Tibial nerve (tissue), 4 donors: Measurements from ENCODE around the gene CFAP57. TPM values are rescaled to one million over a fixed set of nuclear protein-coding genes. Genes with fewer than 3 reads are reported as not detected.

ENCODE experiments used
- DNase-seq, 2 donors: peaks; one replicate each; pipeline ENCODE4 v3.0.0-alpha.2; 2019; ENCODE audit warnings: low spot score in 2 of 2
- H3K27ac ChIP-seq, 4 donors: fragments of 200-600 bp; sonication (generic) in 3 of 4; one replicate each; pipeline ENCODE4 v1.5.1; 2017 to 2019; ENCODE audit warnings: mild to moderate bottlenecking in 1 of 4
- H3K27me3 ChIP-seq, 2 donors: fragments of 200-600 bp; sonication (generic) in 1 of 2; one replicate each; pipeline versions ENCODE4 v1.5.1 to v1.6.0; 2017 to 2019
- H3K36me3 ChIP-seq, 3 donors: fragments of 200-600 bp; sonication (generic); one replicate each; pipeline ENCODE4 v1.5.1; 2018 to 2019
- H3K4me1 ChIP-seq, 4 donors: fragments of 200-600 bp; sonication (generic) in 3 of 4; one replicate each; pipeline ENCODE4 v1.5.1; 2017 to 2019
- H3K4me3 ChIP-seq, 4 donors: fragments of 200-600 bp; sonication (generic) in 3 of 4; one replicate each; pipeline ENCODE4 v1.5.1; 2017 to 2019; ENCODE audit warnings: mild to moderate bottlenecking in 1 of 4, moderate library complexity in 1 of 4
- H3K9me3 ChIP-seq, 4 donors: fragments of 200-600 bp; sonication (generic) in 3 of 4; one replicate each; pipeline ENCODE4 v1.5.1; 2017 to 2019
- CTCF ChIP-seq, 5 experiments: fragments of 200-600 bp in 3 of 5; fragments of 450-650 bp in 2 of 5; sonication (generic) in 3 of 5; IDR thresholded peaks; one replicate each; pipeline ENCODE4 v1.5.1; 2016 to 2019; ENCODE audit warnings: antibody characterized with exemption in 5 of 5, mild to moderate bottlenecking in 3 of 5, moderate library complexity in 2 of 5
- EP300 ChIP-seq, 2 donors: sonication (generic); formaldehyde crosslinking; IDR thresholded peaks; one replicate each; pipeline ENCODE4 v1.6.1; 2017; ENCODE audit warnings: antibody characterized with exemption in 2 of 2, mild to moderate bottlenecking in 1 of 2
- POLR2A ChIP-seq, 2 donors: fragments of 450-650 bp; IDR thresholded peaks; one replicate each; pipeline ENCODE4 v1.6.1; 2017; ENCODE audit warnings: antibody characterized with exemption in 2 of 2, mild to moderate bottlenecking in 2 of 2, moderate library complexity in 2 of 2
- WGBS, 2 donors: methylation state at CpG; one replicate each; pipeline ENCODE4 v1.1.5; 2018; 5-methylcytosine and 5-hydroxymethylcytosine counted together
- total RNA-seq, 4 donors: library from RNA; depleted of rRNA; stranded (reverse); fragments of >200 nt; gene quantifications; one replicate each; pipeline ENCODE4 v1.1.0, GENCODE V29; 2016

The CFAP57 gene
- under 1 TPM in 3 of 4 donors, not detected in 1; 0.21 to 0.30 (median 0.22) TPM for total RNA-seq

- peak; percentile 79 to 90 for DNase-seq
- TF ChIP-seq POLR2A (IDR thresholded peaks at IDR 0.05) (no peak), EP300 (IDR thresholded peaks at IDR 0.05) (peak in 1 of 2 donors; percentile 54), CTCF (IDR thresholded peaks at IDR 0.05) (peak in 1 of 5 experiments; percentile 15)
- H3K9me3 ChIP-seq, result no peaks in the 10 kb centered on the region
- H3K27ac ChIP-seq, result peak within 1 kb of the TSS in 3 of 4 donors; percentile 46 to 74 (median 61)
- H3K27me3 ChIP-seq, result peaks cover 0 to 5% of the 10 kb centered on the region in 2 donors
- peak within 1 kb of the TSS; percentile 62 to 98 (median 86) for H3K4me3 ChIP-seq
- H3K36me3 ChIP-seq, result peaks cover 0 to 38% (median 12%) of the 10 kb centered on the region in 3 donors
- 0% methylated on average over 33 to 44 of the region's 45 CpGs for WGBS, 2 donors
- peaks cover 0 to 20% (median 11%) of the 10 kb centered on the region in 4 donors for H3K4me1 ChIP-seq
These were observed at the start of gene CFAP57, which contains the start of gene EBNA1BP2 for GRCh38 chr1:43171876-43172526. CFAP57 (plus strand) TSS chr1:43172330; CDS start chr1:43172754, 424 bp downstream. EBNA1BP2 (minus strand) TSS chr1:43172290; CDS start chr1:43172118, 172 bp downstream.

- WGBS, 2 donors, result 48% methylated on average over 1 of the region's 1 CpG
- Histone ChIP-seq H3K4me3 (no peak overlapping the region), H3K4me1 (no peaks in the 10 kb centered on the region), H3K27ac (peak overlapping the region in 3 of 4 donors; percentile 28 to 81 (median 79)), H3K27me3 (no peaks in the 10 kb centered on the region), H3K36me3 (no peaks in the 10 kb centered on the region), H3K9me3 (no peaks in the 10 kb centered on the region)
- TF ChIP-seq POLR2A (IDR thresholded peaks at IDR 0.05) (no peak), CTCF (IDR thresholded peaks at IDR 0.05) (no peak)
- no peak for DNase-seq
These were observed 49.1 kb upstream of the CFAP57 start for GRCh38 chr1:43123031-43123430.

- no peaks in the 10 kb centered on the region for H3K36me3 ChIP-seq
- H3K9me3 ChIP-seq, result no peaks in the 10 kb centered on the region
- no peaks in the 10 kb centered on the region for H3K4me1 ChIP-seq
- 86 to 88% methylated on average over 3 of the region's 3 CpGs for WGBS, 2 donors
- no peak for TF ChIP-seq POLR2A (IDR thresholded peaks at IDR 0.05)
- no peak for TF ChIP-seq CTCF (IDR thresholded peaks at IDR 0.05)
- no peak for TF ChIP-seq EP300 (IDR thresholded peaks at IDR 0.05)
- no peaks in the 10 kb centered on the region for H3K27me3 ChIP-seq
- no peak overlapping the region for H3K4me3 ChIP-seq
- no peak overlapping the region for H3K27ac ChIP-seq
- no peak for DNase-seq
These were observed 43.3 kb upstream of the CFAP57 start for GRCh38 chr1:43128816-43129215.

GRCh38 chr1:43129426-43129825 lies 42.7 kb upstream of the CFAP57 start:
- Histone ChIP-seq H3K4me1 (no peaks in the 10 kb centered on the region), H3K4me3 (no peak overlapping the region), H3K27ac (no peak overlapping the region), H3K36me3 (no peaks in the 10 kb centered on the region), H3K9me3 (no peaks in the 10 kb centered on the region), H3K27me3 (no peaks in the 10 kb centered on the region)
- no peak for TF ChIP-seq CTCF (IDR thresholded peaks at IDR 0.05)
- TF ChIP-seq POLR2A (IDR thresholded peaks at IDR 0.05), result no peak
- 52 to 55% methylated on average over 5 of the region's 5 CpGs for WGBS, 2 donors
- no peak for DNase-seq

GRCh38 chr1:43134068-43134467 lies 38.1 kb upstream of the CFAP57 start:
- DNase-seq, result no peak
- Histone ChIP-seq H3K4me1 (no peaks in the 10 kb centered on the region), H3K36me3 (no peaks in the 10 kb centered on the region), H3K4me3 (no peak overlapping the region), H3K27ac (no peak overlapping the region), H3K27me3 (no peaks in the 10 kb centered on the region), H3K9me3 (no peaks in the 10 kb centered on the region)
- 33 to 39% methylated on average over 1 of the region's 1 CpG for WGBS, 2 donors
- TF ChIP-seq POLR2A (IDR thresholded peaks at IDR 0.05) (no peak), EP300 (IDR thresholded peaks at IDR 0.05) (no peak), CTCF (IDR thresholded peaks at IDR 0.05) (no peak)
